Fibroblast of lung (primary cell): ENCODE measurements around the gene MXRA7.

Experiments used
- EZH2 ChIP-seq: IDR thresholded peaks from 2 replicates; pipeline ENCODE4 v1.5.1; 2012; ENCODE audit warnings: low read length, control low read depth, mild to moderate bottlenecking; ENCODE audit errors: missing control alignments
- TF ChIP-seq, protein P1 (sequence below), 2 donors: IDR thresholded peaks in 1 of 2; conservative IDR thresholded peaks in 1 of 2; 1 replicate in 1 of 2; 2 replicates in 1 of 2; pipeline ENCODE4 v1.5.1; 2011 to 2012; ENCODE audit warnings: low read length in 2 of 2, control low read depth in 1 of 2, inconsistent platforms in 1 of 2, low read depth in 1 of 2, mild to moderate bottlenecking in 1 of 2

- TF ChIP-seq EZH2 = no peak
- TF ChIP-seq, protein P1, sequence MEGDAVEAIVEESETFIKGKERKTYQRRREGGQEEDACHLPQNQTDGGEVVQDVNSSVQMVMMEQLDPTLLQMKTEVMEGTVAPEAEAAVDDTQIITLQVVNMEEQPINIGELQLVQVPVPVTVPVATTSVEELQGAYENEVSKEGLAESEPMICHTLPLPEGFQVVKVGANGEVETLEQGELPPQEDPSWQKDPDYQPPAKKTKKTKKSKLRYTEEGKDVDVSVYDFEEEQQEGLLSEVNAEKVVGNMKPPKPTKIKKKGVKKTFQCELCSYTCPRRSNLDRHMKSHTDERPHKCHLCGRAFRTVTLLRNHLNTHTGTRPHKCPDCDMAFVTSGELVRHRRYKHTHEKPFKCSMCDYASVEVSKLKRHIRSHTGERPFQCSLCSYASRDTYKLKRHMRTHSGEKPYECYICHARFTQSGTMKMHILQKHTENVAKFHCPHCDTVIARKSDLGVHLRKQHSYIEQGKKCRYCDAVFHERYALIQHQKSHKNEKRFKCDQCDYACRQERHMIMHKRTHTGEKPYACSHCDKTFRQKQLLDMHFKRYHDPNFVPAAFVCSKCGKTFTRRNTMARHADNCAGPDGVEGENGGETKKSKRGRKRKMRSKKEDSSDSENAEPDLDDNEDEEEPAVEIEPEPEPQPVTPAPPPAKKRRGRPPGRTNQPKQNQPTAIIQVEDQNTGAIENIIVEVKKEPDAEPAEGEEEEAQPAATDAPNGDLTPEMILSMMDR (conservative IDR thresholded peaks at IDR 0.05 in 1 of 2, IDR thresholded peaks at IDR 0.05 in 1 of 2; ENCODE audit: low read depth in 1 of 2, low read length in 2 of 2) = no peak
These were observed 6.1 kb upstream of the MXRA7 start for GRCh38 chr17:76716839-76717215.
